Measurements from ENCODE around the gene ZNF783. TPM values are rescaled to one million over a fixed set of nuclear protein-coding genes. Genes with fewer than 3 reads are reported as not detected.
"Not testable (repeated sequence)": the region's sequence is repeated elsewhere in the genome, so short reads cannot be mapped to it uniquely, and the experiment has no call there.

Gene ZNF783
- total RNA-seq, 1 experiment from 2014 or later = 9.9 TPM

DNA sequence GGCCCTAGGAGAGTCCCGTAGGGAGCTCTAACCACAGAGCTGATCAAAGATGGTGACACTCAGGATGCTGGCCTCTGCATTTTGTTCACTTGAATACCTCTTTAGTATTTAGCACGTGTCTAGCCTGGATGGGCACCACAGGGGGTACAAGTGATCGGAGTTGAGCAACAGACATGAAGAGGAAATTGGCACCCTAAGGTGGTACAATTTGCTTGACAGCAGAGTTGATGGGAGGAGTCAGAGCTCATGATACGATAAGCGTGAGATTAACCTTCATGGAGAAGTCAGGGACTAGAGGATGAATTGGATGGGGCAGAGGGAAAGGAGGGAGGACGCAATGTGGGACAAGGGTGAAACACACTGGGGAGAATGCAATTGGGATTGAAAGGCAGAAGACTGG lies 32.5 kb upstream of the ZNF783 start (continued):
- no peak for TF ChIP-seq ELF4 (CRISPR knock-in tag; IDR thresholded peaks at IDR 0.05; ENCODE audit: low read depth)
- TF ChIP-seq MXD4 (CRISPR knock-in tag; IDR thresholded peaks at IDR 0.05; ENCODE audit: borderline replicate concordance) = no peak

DNA sequence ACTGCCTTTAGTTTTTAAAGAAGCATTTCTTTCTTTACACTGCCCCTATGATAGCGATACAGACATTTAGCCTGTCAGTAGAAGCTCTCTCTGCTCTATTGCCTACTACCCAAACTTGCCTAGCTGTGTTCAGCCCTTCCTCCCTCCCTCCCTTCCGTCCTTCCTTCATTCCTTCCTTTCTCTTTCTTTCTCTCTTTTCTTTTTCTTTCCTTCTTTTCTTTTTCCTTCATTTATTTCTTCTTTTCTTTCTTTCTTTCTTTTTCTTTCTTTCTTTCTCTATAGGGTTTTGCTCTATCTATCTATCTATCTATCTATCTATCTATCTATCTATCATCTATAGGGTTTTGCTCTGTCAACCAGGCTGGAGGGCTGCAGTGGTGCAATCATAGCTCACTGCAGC lies 29.6 kb upstream of the ZNF783 start:
- Mint-ChIP-seq H3K9me3 (peaks cover 5% of the 10 kb centered on the region; the same call in 1 of the 2 replicates), H3K27me3 (ENCODE audit: low read depth) (peaks cover 10% of the 10 kb centered on the region), H3K4me3 (no peak overlapping the region), H3K36me3 (no peaks in the 10 kb centered on the region), H3K4me1 (no peaks in the 10 kb centered on the region), H3K27ac (no peak overlapping the region)
- no peak for ATAC-seq
- POLR2A ChIA-PET = no interaction called here
- TF ChIP-seq ZBTB21 (CRISPR knock-in tag; IDR thresholded peaks at IDR 0.05; ENCODE audit: borderline replicate concordance) = no peak
- TF ChIP-seq, protein P1, sequence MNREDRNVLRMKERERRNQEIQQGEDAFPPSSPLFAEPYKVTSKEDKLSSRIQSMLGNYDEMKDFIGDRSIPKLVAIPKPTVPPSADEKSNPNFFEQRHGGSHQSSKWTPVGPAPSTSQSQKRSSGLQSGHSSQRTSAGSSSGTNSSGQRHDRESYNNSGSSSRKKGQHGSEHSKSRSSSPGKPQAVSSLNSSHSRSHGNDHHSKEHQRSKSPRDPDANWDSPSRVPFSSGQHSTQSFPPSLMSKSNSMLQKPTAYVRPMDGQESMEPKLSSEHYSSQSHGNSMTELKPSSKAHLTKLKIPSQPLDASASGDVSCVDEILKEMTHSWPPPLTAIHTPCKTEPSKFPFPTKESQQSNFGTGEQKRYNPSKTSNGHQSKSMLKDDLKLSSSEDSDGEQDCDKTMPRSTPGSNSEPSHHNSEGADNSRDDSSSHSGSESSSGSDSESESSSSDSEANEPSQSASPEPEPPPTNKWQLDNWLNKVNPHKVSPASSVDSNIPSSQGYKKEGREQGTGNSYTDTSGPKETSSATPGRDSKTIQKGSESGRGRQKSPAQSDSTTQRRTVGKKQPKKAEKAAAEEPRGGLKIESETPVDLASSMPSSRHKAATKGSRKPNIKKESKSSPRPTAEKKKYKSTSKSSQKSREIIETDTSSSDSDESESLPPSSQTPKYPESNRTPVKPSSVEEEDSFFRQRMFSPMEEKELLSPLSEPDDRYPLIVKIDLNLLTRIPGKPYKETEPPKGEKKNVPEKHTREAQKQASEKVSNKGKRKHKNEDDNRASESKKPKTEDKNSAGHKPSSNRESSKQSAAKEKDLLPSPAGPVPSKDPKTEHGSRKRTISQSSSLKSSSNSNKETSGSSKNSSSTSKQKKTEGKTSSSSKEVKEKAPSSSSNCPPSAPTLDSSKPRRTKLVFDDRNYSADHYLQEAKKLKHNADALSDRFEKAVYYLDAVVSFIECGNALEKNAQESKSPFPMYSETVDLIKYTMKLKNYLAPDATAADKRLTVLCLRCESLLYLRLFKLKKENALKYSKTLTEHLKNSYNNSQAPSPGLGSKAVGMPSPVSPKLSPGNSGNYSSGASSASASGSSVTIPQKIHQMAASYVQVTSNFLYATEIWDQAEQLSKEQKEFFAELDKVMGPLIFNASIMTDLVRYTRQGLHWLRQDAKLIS (CRISPR knock-in tag; IDR thresholded peaks at IDR 0.05; ENCODE audit: borderline replicate concordance) = no peak
- TF ChIP-seq ZNF263 (CRISPR knock-in tag; IDR thresholded peaks at IDR 0.05; ENCODE audit: low read depth) = no peak
- TF ChIP-seq HMGA2 (CRISPR knock-in tag; IDR thresholded peaks at IDR 0.05) = no peak
- TF ChIP-seq, protein P2, sequence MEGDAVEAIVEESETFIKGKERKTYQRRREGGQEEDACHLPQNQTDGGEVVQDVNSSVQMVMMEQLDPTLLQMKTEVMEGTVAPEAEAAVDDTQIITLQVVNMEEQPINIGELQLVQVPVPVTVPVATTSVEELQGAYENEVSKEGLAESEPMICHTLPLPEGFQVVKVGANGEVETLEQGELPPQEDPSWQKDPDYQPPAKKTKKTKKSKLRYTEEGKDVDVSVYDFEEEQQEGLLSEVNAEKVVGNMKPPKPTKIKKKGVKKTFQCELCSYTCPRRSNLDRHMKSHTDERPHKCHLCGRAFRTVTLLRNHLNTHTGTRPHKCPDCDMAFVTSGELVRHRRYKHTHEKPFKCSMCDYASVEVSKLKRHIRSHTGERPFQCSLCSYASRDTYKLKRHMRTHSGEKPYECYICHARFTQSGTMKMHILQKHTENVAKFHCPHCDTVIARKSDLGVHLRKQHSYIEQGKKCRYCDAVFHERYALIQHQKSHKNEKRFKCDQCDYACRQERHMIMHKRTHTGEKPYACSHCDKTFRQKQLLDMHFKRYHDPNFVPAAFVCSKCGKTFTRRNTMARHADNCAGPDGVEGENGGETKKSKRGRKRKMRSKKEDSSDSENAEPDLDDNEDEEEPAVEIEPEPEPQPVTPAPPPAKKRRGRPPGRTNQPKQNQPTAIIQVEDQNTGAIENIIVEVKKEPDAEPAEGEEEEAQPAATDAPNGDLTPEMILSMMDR (IDR thresholded peaks at IDR 0.05) = no peak
- no peak for TF ChIP-seq FOXK1 (CRISPR knock-in tag; IDR thresholded peaks at IDR 0.05)
- TF ChIP-seq, protein P3, sequence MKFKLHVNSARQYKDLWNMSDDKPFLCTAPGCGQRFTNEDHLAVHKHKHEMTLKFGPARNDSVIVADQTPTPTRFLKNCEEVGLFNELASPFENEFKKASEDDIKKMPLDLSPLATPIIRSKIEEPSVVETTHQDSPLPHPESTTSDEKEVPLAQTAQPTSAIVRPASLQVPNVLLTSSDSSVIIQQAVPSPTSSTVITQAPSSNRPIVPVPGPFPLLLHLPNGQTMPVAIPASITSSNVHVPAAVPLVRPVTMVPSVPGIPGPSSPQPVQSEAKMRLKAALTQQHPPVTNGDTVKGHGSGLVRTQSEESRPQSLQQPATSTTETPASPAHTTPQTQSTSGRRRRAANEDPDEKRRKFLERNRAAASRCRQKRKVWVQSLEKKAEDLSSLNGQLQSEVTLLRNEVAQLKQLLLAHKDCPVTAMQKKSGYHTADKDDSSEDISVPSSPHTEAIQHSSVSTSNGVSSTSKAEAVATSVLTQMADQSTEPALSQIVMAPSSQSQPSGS (CRISPR knock-in tag; IDR thresholded peaks at IDR 0.05; ENCODE audit: borderline replicate concordance, low read depth) = no peak
- no peak for TF ChIP-seq ETV6 (CRISPR knock-in tag; IDR thresholded peaks at IDR 0.05)
- no peak for TF ChIP-seq NFYB (CRISPR knock-in tag; conservative IDR thresholded peaks at IDR 0.05; ENCODE audit: low read depth)
- no peak for TF ChIP-seq TEAD4 (CRISPR knock-in tag; IDR thresholded peaks at IDR 0.05)
- TF ChIP-seq GTF2I (CRISPR knock-in tag; conservative IDR thresholded peaks at IDR 0.05) = no peak
- TF ChIP-seq MYBL2 (CRISPR knock-in tag; IDR thresholded peaks at IDR 0.05) = no peak
- TF ChIP-seq, protein P4, sequence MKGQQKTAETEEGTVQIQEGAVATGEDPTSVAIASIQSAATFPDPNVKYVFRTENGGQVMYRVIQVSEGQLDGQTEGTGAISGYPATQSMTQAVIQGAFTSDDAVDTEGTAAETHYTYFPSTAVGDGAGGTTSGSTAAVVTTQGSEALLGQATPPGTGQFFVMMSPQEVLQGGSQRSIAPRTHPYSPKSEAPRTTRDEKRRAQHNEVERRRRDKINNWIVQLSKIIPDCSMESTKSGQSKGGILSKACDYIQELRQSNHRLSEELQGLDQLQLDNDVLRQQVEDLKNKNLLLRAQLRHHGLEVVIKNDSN (CRISPR knock-in tag; IDR thresholded peaks at IDR 0.05) = no peak
- TF ChIP-seq, protein P5, sequence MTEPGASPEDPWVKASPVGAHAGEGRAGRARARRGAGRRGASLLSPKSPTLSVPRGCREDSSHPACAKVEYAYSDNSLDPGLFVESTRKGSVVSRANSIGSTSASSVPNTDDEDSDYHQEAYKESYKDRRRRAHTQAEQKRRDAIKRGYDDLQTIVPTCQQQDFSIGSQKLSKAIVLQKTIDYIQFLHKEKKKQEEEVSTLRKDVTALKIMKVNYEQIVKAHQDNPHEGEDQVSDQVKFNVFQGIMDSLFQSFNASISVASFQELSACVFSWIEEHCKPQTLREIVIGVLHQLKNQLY (CRISPR knock-in tag; IDR thresholded peaks at IDR 0.05) = no peak
- TF ChIP-seq, protein P6, sequence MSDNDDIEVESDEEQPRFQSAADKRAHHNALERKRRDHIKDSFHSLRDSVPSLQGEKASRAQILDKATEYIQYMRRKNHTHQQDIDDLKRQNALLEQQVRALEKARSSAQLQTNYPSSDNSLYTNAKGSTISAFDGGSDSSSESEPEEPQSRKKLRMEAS (CRISPR knock-in tag; IDR thresholded peaks at IDR 0.05) = no peak
- TF ChIP-seq SP1 (CRISPR knock-in tag; conservative IDR thresholded peaks at IDR 0.05) = no peak
- TF ChIP-seq, protein P7, sequence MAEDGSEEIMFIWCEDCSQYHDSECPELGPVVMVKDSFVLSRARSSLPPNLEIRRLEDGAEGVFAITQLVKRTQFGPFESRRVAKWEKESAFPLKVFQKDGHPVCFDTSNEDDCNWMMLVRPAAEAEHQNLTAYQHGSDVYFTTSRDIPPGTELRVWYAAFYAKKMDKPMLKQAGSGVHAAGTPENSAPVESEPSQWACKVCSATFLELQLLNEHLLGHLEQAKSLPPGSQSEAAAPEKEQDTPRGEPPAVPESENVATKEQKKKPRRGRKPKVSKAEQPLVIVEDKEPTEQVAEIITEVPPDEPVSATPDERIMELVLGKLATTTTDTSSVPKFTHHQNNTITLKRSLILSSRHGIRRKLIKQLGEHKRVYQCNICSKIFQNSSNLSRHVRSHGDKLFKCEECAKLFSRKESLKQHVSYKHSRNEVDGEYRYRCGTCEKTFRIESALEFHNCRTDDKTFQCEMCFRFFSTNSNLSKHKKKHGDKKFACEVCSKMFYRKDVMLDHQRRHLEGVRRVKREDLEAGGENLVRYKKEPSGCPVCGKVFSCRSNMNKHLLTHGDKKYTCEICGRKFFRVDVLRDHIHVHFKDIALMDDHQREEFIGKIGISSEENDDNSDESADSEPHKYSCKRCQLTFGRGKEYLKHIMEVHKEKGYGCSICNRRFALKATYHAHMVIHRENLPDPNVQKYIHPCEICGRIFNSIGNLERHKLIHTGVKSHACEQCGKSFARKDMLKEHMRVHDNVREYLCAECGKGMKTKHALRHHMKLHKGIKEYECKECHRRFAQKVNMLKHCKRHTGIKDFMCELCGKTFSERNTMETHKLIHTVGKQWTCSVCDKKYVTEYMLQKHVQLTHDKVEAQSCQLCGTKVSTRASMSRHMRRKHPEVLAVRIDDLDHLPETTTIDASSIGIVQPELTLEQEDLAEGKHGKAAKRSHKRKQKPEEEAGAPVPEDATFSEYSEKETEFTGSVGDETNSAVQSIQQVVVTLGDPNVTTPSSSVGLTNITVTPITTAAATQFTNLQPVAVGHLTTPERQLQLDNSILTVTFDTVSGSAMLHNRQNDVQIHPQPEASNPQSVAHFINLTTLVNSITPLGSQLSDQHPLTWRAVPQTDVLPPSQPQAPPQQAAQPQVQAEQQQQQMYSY (CRISPR knock-in tag; IDR thresholded peaks at IDR 0.05) = no peak
- no peak for TF ChIP-seq EMX1 (CRISPR knock-in tag; IDR thresholded peaks at IDR 0.05)
- DNase-seq (ENCODE audit: low spot score) = no peak
- CTCF ChIA-PET = interaction anchor here (0.7 to 1.4 kb wide), 4 partner anchors 37 to 242 kb away, joined by 3 to 4 read pairs (median 3); partner anchors contain the start of genes ZNF282 and ZNF398

DNA sequence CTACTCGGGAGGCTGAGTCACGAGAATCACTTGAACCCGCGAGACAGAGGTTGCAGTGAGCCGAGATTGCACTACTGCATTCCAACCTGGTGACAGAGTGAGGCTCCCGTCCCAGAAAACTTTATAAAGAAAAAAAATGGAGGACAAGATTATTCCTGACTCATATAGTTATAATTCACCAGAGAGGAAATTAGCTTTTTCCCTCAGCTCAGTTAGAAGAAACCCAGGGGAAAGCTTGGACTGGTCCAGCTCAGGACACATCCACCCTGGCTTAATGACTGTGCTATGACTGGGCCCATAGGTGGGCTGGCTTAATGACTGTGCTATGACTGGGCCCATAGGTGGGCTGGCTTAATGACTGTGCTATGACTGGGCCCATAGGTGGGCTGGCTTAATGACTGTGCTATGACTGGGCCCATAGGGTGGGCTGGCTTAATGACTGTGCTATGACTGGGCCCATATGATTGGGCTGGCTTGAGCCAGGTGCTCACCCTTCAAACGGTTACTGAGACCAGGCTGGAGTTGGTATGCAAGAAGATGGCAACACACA lies 28.3 kb upstream of the ZNF783 start:
- POLR2A ChIA-PET = interaction anchor here (0.5 kb wide), 1 partner anchor 119 kb away, joined by 3 read pairs; no protein-coding TSS in a partner anchor
- H3K9me3 Mint-ChIP-seq; DNase-seq (ENCODE audit: low spot score); ATAC-seq; H3K27ac Mint-ChIP-seq; H3K36me3 Mint-ChIP-seq; H3K4me3 Mint-ChIP-seq; H3K4me1 Mint-ChIP-seq: not testable (repeated sequence)
- CTCF ChIA-PET = interaction anchor here (1.4 kb wide), 1 partner anchor 84 kb away, joined by 3 read pairs; no protein-coding TSS in a partner anchor
- H3K27me3 Mint-ChIP-seq (ENCODE audit: low read depth) = peaks cover 17% of the 10 kb centered on the region
